Peyer's patch (tissue), 4 donors: ENCODE data around the gene TNFRSF19.

Source experiments
- CTCF ChIP-seq, 6 experiments: fragments of 450-650 bp in 4 of 6; fragments of 200-600 bp in 2 of 6; sonication (generic) in 1 of 6; IDR thresholded peaks; one replicate each; pipeline ENCODE4 v1.5.1; 2017 to 2019; ENCODE audit warnings: antibody characterized with exemption in 6 of 6, mild to moderate bottlenecking in 3 of 6, moderate library complexity in 1 of 6
- POLR2A ChIP-seq, 2 donors: fragments of 450-650 bp; IDR thresholded peaks; one replicate each; pipeline ENCODE4 v1.5.1; 2017; ENCODE audit warnings: antibody characterized with exemption in 2 of 2, mild to moderate bottlenecking in 2 of 2, moderate library complexity in 2 of 2

- no peak for TF ChIP-seq CTCF (IDR thresholded peaks at IDR 0.05)
- no peak for TF ChIP-seq POLR2A (IDR thresholded peaks at IDR 0.05)
These were observed 57.2 kb downstream of the TNFRSF19 start for GRCh38 chr13:23627410-23627809.
